Lower leg skin (tissue), 4 donors: ENCODE results near the gene MTCH1. TPM values are rescaled to one million over a fixed set of nuclear protein-coding genes. Genes with fewer than 3 reads are reported as not detected.
"Not testable (repeated sequence)": the region's sequence is repeated elsewhere in the genome, so short reads cannot be mapped to it uniquely, and the experiment has no call there.

Experiments
- DNase-seq, 2 donors: peaks; one replicate each; pipeline ENCODE4 v3.0.0-alpha.2; 2019; ENCODE audit warnings: low spot score in 2 of 2
- H3K4me3 ChIP-seq: fragments of 200-600 bp; sonication (generic); 2 replicates; pipeline ENCODE4 v1.5.1; 2017; ENCODE audit warnings: mild to moderate bottlenecking, low read depth; ENCODE audit not compliant: poor library complexity, severe bottlenecking
- CTCF ChIP-seq, 3 donors: fragments of 450-650 bp; IDR thresholded peaks; one replicate each; pipeline ENCODE4 v1.5.1; 2016; ENCODE audit warnings: antibody characterized with exemption in 3 of 3, mild to moderate bottlenecking in 3 of 3, moderate library complexity in 2 of 3
- POLR2A ChIP-seq, 2 donors: fragments of 450-650 bp; IDR thresholded peaks; one replicate each; pipeline ENCODE4 v1.6.1; 2016 to 2017; ENCODE audit warnings: antibody characterized with exemption in 2 of 2, mild to moderate bottlenecking in 1 of 2, moderate library complexity in 1 of 2
- WGBS, 2 donors: methylation state at CpG; one replicate each; pipeline ENCODE4 v1.1.5; 2018; 5-methylcytosine and 5-hydroxymethylcytosine counted together
- intact Hi-C: fragments of 100-400 bp; cut with DNase I; formaldehyde crosslinking; loops from one replicate; pipeline ENCODE4 v1.15.0; 2023; ENCODE audit warnings: low total_unique reads
- total RNA-seq, 4 donors: library from RNA; depleted of rRNA; stranded (reverse); fragments of >200 nt; gene quantifications; one replicate each; pipeline ENCODE4 v1.1.0, GENCODE V29; 2016

Gene MTCH1
- total RNA-seq, 4 donors from 2014 or later = 166 to 219 (median 188) TPM

GRCh38 chr6:36955671-36956445, 30.1 kb downstream of the MTCH1 start:
- peak in 1 of 2 donors; percentile 84 for DNase-seq
- intact Hi-C loops = no loop called here
- no peak overlapping the region for H3K4me3 ChIP-seq
- WGBS, 2 donors = 29 to 41% methylated on average over 9 of the region's 9 CpGs
- TF ChIP-seq POLR2A (IDR thresholded peaks at IDR 0.05) (no peak), CTCF (IDR thresholded peaks at IDR 0.05) (no peak)

DNA sequence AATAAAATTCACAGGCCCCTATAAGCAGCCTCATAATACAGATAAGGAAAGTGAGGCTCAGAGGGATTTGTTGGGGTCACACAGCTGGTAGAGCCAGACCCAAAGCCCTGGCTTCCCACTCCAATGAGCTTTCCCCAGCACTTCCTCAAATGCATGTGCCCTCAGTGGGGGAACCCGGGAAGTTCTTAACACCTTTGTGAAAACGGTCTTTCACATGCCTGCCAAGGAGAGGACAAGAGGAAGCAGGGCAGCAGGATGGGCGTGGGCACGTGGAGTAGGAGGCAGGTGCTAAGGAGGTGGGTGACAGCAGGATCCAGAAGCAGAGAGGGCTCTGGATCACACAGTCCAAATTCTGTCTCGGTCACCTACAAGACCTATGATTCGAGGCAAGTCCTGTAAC, 30.9 kb downstream of the MTCH1 start:
- no peak overlapping the region for H3K4me3 ChIP-seq
- peak in 1 of 2 donors; percentile 75 for DNase-seq
- TF ChIP-seq POLR2A (IDR thresholded peaks at IDR 0.05) (no peak), CTCF (IDR thresholded peaks at IDR 0.05) (no peak)
- intact Hi-C loops = no loop called here
- 45 to 47% methylated on average over 6 of the region's 6 CpGs for WGBS, 2 donors

- intact Hi-C loops = no loop called here
- H3K4me3 ChIP-seq = no peak within 1 kb of the TSS
- no peak for TF ChIP-seq POLR2A (IDR thresholded peaks at IDR 0.05)
- TF ChIP-seq CTCF (IDR thresholded peaks at IDR 0.05) = no peak
- peak in 1 of 2 donors; percentile 85 for DNase-seq
- 63 to 64% methylated on average over 8 to 14 of the region's 14 CpGs for WGBS, 2 donors
Observed at GRCh38 chr6:36954262-36954931, 31.6 kb downstream of the MTCH1 start, which contains the start of gene PI16. Gene PI16 (plus strand): TSS chr6:36954738. CDS start chr6:36954761, 23 bp downstream.

- peak in 1 of 2 donors; percentile 46 for DNase-seq
- no peak overlapping the region for H3K4me3 ChIP-seq
- intact Hi-C loops = no loop called here
- no peak for TF ChIP-seq POLR2A (IDR thresholded peaks at IDR 0.05)
- no peak for TF ChIP-seq CTCF (IDR thresholded peaks at IDR 0.05)
- WGBS, 2 donors = 81 to 100% methylated on average over 1 of the region's 1 CpG
Observed at GRCh38 chr6:36953931-36954261, 32.1 kb downstream of the MTCH1 start.

GRCh38 chr6:36949636-36950035, 36.4 kb downstream of the MTCH1 start:
- no peak for TF ChIP-seq POLR2A (IDR thresholded peaks at IDR 0.05)
- intact Hi-C loops = no loop called here
- 82 to 93% methylated on average over 3 of the region's 3 CpGs for WGBS, 2 donors
- no peak for DNase-seq
- H3K4me3 ChIP-seq = no peak overlapping the region

GRCh38 chr6:36949076-36949475, 36.9 kb downstream of the MTCH1 start:
- intact Hi-C loops, H3K4me3 ChIP-seq: not testable (repeated sequence)
- peak in 1 of 2 donors; percentile 53 for DNase-seq
- WGBS, 2 donors = 84 to 88% methylated on average over 9 of the region's 9 CpGs
